Stimulated activated CD4-positive, alpha-beta T cell treated with anti-CD3 and anti-CD28 coated beads, Interleukin-4, amount 100 ng/mL, for 1 hour (primary cell): Measurements from ENCODE around the gene CCDC86.
"Not testable (repeated sequence)": the region's sequence is repeated elsewhere in the genome, so short reads cannot be mapped to it uniquely, and the experiment has no call there.

Experiments used
- DNase-seq: peaks from one replicate; pipeline ENCODE4 v3.0.0-alpha.2; 2020

CCDC86 gene, protein sequence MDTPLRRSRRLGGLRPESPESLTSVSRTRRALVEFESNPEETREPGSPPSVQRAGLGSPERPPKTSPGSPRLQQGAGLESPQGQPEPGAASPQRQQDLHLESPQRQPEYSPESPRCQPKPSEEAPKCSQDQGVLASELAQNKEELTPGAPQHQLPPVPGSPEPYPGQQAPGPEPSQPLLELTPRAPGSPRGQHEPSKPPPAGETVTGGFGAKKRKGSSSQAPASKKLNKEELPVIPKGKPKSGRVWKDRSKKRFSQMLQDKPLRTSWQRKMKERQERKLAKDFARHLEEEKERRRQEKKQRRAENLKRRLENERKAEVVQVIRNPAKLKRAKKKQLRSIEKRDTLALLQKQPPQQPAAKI

DNA sequence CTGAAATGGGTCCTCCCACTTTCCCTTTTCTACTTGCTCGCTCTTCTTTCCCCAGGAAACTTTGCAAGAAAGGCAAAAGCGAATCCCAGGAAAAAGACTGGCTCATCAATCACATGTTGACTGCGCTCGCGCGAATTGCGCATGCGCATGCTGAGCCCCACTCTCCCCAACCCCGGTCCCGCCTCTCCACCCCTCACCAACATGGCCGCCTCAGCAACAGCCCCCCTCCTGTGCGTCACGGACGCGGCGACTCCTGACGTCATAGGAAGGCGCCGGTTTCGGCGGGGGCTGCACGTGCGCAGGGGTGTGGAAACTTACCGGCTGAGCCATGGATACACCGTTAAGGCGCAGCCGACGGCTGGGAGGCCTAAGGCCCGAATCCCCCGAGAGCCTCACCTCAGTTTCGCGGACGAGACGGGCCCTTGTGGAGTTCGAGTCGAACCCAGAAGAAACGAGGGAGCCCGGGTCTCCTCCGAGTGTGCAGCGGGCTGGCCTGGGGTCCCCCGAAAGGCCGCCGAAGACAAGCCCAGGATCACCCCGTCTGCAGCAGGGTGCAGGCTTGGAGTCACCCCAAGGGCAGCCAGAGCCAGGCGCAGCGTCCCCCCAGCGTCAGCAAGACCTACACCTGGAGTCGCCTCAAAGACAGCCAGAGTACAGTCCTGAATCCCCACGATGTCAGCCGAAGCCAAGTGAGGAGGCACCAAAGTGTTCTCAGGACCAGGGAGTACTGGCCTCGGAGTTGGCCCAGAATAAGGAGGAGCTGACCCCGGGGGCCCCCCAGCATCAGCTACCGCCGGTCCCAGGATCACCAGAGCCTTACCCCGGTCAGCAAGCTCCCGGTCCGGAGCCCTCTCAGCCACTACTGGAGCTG, at the start of gene CCDC86:
Gene CCDC86 (plus strand): TSS at position 317 of the 871 bp plus-strand sequence. CDS start 12 bp downstream, at position 329.
- DNase-seq, result peak; percentile 99

DNA sequence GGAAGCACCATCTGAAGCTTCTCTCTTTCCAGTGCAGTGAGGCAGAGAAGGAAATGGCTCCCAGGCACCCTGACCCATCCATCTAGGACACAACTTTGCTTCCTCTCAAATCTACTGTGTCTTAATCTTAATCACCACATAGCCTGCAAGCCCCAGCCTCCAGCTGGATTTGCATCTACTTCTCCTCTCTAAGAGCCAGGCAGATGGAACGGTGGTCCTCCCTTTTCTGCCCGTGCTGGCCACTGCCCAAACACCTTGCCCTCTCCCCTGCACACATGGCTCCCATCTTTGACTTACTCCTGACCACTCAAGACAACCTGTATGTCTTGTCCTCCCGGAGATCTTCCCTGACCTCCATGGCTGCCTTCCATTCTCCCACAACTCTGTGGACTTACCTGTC, 49.4 kb upstream of the CCDC86 start:
- no peak for DNase-seq

DNA sequence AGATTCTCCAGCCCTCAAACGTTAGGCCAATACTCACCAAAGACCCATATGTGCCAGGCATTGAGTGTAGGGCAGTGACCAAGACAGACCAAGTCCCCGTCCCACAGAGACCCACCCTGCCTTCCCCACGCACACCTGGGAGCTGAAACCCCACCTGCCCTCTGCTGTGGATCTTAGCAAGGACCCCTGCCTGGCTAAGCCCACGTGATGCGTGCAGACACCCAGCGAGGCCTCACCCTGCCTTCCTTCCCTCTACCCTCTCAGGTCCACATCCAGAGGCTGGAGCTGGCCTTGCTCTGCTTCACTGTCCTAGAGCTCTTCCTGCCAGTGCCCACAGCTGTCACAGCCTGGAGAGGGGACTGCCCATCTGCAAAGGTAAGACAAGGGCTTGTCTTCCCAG, 46.6 kb upstream of the CCDC86 start:
- no peak for DNase-seq

DNA sequence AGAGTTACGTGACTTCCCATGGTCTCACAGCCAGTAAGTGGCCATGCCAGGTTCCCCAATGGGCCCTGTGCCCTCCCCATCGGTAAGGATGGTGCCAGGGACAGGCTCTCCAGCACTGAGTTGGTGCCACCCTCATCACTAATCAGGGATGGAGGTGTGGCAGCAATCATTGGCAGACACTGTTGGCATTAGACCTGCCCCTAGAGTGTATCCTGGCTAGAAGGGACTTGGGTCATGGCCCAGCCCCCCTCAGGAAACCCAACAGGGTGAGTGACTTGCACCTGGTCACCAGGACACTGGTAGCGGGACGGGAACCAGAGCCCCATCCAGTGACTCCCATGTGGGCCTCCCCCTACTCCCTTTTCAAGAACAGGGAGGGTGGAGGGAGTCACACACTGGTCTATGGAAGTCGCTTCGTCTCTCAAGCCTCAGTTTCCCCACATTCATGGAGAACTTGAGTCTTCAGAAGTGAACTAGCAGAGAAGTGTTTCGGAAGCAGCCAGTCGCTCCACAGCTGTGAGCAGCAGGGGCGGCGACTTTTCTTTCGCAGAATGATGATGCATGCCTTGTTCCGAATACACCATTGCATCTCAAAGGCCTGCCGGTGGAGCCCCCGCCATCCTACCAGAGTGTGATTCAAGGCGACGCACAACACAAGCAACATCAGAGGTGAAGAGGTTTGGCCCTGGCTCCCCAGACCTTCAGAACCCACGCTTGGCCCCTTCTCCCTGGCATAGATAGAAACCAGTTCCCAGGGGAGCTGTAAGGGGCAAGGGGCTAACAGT, 43.9 kb upstream of the CCDC86 start:
- DNase-seq, result no peak

DNA sequence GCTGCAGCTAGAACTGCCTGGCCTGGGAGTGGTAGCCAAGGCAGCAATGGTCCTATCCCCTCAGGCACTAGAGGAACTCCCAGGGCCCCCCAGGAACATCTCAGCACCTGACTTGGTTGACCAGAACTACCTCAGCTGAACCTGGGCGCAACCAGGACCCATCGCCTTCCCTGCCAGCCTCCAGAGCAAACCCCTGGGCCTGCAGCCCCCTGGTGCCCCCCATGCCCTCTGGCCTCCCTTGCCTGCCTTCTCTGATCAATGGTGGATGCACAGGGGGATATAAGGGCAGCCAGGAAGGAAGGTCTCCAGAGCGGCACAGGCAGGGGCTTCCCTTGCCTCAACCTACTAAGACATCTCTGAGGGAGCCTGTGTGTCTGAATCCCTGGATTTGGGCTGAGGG, 43.3 kb upstream of the CCDC86 start:
- no peak for DNase-seq

DNA sequence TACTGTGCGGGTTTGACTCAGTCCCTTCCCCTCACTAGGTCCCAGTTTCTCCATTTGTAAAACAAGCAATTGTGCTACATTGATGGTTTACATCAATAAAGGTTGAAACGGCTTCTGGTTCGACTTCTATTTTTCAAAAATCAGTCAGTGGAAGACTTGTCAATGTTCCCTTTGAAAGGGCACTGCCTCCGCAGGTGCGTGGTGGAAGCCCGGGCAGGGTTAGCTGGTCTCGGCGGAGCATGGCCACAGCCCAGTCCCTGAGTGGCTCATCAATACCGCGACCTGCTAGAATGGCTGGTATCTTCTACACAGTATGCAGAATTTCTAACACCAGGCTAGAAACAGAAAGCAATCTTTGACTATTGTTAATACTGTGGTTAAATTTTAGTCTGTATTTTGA, 40.7 kb upstream of the CCDC86 start:
- no peak for DNase-seq

DNA sequence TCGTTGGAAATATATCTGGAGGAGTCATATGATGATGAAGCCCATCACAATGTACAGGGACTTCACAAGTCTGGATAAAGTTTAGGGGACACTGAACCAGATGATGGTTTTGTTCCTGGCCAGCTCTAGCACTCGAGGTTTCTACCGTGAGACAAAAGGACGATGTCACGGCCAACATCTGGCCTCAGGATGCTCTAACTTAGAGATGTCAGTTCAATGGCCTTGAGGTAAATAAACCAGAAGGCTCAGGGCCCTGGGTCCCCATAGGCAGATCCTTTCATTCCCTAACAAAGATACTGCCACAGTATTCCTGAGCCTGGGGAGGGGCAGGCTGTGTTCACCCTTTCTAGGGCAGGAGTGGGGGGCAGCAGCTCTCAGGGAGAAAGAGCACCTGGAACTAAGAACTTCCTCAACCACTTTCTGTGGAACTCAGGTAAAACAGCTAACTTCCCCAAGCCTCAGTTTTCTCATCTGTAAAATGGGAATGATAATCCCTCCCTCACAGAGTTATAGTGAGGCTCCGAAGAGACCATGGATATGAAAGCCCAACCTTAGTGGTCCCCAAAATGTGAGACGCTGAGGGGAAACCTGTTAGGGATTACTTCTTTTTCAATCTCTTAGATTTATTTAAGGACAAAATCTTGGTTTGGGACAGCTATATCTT, 38.5 kb upstream of the CCDC86 start:
- DNase-seq, result no peak

DNA sequence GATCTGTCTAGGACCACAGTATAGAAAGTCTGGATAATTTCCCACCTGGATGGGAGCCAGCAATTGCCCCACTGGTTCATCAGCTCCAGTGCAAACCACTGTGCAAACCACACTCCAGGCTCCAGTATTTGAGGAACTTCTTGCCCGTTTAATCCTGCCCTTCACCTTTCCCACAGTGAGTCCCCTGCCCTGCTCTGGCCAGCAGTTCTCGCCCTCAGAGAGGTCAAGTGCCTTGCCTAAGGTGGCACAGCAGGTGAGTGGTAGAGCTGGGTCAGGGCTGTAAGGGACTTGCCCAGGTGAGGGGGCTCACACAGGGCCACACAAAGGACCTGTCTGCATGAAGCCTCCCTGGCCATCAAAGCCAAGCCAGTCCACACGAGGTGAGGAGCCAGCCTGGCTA, 32.7 kb upstream of the CCDC86 start:
- no peak for DNase-seq

DNA sequence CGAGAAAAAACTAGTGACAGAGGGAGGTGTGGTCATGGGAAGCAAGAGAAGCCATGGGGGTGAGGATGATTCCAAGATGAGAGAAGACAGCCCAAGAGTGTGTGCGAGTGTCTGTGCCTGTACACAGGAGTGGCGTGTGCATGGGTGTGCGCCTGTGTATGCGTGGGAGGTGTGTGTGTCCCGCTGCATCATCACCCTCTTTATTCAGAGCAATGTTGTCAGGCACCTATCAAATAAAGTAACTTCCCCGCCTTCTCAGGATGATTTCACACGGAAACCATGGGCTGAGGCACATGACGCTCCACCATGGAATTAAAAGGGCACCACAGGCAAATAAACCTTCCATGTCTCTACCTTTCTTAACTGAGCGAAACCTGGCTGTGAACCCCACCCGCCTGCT, 32.2 kb upstream of the CCDC86 start:
- no peak for DNase-seq

DNA sequence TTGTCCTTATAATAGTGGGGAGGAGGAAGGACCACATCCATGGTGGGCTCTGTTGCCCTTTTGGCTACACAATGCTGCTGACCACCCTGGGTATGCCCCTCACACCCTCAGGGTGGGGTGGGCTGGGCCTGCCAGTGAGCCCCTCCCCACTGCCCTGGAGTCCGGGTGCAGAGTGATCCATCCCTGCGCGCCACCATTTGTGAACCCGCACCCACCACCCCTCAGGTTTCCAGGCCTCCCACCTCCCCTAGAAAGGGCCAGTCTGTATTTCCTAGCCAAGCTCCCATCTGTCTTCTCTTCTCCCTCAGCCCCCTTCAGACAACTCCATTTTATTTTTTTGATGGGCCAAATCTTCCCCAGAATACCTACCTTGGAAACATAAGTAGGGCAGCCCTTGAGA, 31.8 kb upstream of the CCDC86 start:
- DNase-seq, result no peak

DNA sequence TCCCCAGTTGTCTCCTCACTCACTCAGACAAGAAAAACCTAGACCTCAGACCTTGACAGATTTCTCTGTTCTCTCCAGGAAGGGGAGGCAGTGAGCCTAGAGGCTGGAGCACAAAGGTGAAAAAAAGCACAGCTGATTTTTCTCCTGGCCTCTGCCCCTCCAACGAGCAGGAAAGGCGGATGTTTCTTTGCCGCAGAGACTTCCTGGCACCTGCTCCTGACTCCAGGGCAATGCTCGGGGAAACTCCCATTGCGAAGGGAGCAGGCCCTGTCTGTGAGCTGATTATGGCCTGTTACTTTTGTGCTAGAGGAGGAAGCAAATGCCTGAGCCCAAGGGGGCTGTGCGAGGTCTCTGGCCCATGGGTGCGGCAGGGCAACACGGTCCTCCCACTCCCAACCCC, 31.3 kb upstream of the CCDC86 start:
- DNase-seq, result no peak

DNA sequence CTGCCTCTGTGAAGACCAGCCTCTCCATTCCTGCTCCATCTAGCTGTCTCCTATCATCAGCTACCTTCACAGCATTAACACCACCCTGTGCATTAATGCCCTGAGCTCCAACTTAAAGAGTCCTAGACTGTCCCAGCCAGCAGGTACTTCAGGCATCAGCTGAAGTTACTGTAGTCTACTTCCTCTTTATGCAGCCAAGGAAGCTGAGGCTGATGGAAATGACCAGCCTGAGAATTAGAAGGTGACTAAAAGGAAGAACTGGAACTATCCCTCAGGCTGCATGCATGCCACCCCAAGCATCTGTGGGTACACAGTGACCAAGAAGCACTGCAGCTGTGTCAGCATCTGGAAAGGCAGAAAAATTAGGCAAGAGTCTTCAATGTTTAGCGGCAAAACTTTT, 28.6 kb upstream of the CCDC86 start:
- DNase-seq, result no peak

DNA sequence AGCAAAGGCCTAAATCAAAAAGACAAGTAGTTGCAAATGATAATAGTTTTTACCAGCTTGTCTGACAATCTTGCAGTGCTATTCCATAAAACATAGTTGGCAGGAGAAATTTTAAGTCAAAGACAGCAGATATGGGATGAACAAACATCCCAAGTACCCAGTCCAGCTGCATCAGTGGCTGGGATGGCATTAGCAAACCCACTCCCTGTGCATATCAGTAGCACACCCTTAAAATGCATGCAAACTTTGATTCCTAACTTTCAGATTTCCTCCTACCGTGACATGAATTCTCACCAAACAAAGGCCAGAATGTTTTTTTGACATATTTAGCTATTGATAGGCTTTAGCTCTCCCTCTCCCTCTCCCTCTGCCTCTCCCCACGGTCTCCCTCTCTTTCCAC, 27.8 kb upstream of the CCDC86 start:
- DNase-seq, result no peak

DNA sequence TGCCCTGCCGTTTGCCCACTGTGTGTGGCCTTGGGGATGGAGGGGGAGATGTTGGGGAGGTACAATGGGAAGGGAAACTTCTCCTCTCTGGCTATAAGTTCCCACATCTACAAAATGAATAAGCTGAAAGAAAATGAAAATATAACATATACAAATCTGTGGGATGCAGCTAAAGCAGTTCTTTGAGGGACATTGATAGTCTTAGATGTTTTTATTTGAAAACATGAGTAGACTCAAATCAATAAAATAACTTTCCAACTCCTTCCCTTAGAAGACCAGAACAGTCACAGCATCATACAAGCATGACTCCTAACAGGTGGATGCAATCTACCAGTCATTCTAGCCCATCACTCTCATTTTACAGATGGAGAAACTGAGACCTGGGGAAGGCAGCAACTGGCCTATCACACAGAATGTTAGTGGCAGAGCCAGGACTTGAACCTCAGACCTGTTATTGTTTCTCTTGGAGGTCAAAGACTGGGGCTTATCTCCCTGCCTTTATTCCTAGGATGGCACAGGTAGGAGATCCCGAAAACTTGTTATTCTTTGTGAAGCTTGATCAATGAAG, 25.2 kb upstream of the CCDC86 start:
- no peak for DNase-seq

DNA sequence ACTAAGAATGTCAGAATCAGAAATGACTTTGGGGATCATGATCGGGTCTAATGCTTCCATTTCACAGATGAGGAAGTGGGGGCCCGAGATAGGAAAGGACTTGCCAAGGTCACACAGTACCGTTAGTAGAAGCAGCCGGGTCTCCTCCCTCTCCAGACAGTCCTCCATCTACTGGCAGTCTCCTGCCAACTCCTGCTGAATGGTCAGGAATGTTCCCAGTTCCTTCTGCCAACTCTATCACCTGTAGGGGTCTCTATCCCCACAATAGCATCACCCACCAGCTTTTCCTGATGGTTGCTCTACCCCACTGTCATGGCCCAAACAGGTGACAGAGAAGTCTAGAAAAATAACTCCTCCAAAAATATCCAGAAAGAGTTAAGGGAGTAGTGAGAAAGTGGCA, 23.9 kb upstream of the CCDC86 start:
- no peak for DNase-seq

DNA sequence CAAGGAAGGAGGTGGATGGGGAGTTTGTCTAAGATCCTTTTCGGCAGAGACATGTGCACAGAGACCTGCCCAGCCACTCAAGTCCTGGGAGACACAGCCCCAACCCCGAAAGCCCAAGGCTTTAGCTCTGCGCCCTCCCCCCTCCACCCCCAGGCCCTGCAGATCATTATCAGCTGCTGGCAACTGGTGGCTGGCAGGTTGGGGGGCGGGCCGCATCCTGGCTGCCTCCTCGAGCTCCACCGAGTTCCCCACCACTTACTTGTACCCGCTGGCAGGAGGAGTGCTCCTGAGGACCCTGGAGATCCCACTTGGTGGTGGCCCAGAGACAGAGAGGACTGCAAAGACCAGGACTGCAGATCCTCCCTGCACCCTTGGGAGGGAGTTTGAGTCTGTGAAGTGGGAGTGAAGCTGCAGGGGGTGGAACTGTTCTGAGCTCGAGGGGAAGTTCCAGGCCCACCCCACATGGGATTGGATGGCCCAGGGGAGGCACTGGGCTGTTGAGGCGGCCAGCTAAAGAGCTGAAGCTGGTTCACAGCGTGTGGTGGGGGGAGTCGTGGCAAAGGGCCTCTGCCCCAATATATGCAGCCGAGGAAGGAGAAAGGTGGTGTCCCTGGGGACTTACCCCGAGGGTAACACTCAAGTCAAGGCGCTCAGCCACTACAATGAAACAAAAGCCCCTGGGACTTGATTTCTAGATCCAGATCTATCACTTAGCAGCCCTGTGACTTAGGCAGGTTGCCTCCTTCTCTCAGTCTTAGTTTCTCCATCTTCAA, 19.9 kb upstream of the CCDC86 start:
- no peak for DNase-seq

DNA sequence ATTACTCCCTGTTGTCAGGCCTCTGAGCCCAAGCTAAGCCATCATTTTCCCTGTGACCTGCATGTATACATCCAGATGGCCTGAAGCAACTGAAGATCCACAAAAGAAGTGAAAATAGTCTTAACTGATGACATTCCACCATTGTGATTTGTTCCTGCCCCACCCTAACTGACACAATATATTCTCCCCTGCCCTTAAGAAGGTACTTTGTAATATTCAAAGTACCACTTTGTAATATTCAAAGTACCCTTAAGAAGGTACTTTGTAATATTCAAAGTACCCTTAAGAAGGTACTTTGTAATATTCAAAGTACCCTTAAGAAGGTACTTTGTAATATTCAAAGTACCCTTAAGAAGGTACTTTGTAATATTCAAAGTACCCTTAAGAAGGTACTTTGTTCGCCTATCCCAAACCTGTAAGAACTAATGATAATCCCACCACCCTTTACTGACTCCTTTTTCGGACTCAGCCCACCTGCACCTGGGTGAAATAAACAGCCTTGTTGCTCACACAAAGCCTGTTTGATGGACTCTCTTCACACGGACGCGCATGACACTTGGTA, 18.1 kb upstream of the CCDC86 start:
- not testable (repeated sequence) for DNase-seq

DNA sequence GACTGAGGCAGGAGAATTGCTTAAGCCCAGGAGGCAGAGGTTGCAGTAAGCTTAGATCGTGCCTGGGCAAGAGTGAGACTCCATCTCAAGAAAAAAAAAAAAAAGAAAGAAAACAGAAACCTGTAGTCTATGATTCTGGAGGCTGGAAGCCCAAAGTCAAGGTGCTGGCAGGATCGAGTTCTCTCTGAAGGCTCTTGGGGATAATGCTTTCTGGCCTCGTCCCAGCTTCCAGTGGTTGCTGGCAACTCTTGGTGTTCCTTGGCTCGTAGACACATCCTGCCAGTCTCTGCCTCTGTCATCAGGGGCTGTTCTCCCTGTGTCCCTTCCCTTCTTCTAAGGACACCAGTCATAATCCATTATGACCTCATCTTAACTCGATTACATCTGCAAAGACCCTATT, 16.8 kb upstream of the CCDC86 start:
- DNase-seq, result no peak

DNA sequence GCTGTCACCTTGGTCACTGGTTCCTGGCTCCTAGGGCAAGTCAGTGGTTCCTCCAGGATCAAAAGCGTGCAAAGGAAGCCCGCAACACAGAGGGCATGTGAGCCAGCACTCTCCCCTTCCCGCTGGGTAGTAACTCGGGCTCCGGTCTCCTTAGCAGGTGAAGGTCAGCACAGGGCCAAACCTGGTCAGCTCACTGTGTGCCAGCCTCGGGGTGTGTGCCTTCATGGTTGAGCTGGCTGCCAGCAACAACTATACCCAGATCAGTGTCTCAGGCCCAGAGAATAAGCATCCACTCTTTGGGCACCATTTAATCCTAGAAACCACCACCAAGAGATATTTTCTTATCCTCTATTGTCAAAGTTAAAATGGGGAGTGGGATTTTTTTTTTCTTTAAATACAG, 16.1 kb upstream of the CCDC86 start:
- no peak for DNase-seq

DNA sequence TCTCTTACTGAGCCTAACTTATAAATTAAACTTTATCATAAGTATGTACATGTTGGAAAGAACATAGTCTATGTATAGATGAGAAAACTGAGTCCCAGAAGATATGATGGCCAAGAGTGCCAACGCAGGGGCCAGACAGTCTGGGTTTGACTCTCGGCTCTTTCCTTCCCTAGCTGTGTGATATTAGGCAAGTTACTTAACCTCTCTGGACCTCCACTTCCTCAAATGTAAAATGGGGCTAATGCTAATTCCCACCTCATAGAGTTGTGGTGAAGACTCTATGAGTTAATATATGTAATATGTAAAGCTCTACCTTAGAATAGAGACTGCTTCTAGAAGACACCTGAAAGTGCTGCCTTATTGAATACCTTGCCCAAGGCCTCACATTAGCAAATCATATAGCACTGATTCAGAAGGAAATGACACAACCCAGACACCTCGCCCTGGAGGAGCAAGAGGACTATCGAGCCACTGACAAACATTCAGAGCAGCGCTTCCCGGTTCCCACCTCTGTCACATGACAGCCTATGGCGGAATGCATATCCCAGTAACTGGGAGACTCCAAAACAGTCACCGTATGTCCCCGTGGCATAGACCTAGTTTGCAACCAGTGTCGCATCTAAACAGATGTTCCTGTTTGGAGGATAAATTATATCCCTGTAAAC, 11.3 kb upstream of the CCDC86 start:
- DNase-seq, result no peak

DNA sequence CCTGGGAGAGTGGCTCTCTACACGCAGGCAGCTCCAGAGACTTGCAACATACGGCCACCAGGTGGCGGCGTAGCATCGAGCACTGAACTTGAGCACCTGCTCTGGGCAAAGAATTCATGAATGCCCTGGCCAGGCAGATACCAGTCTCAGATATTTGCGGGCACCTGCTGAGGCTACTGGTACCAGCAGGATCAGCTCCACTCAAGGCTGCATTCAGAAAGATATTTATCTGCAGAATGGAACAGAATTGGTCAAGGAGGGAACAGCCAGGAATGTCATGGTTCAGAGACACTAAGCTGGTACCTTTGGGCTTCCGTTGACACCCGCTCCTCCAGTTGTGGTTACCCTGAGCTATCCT, 10.8 kb upstream of the CCDC86 start:
- DNase-seq, result peak; percentile 82
